Natural killer cell (primary cell): ENCODE results near the gene NECAB2. TPM values are rescaled to one million over a fixed set of nuclear protein-coding genes. Genes with fewer than 3 reads are reported as not detected.
A peak's percentile ranks its signal among the peaks of the same experiment; 100 is the strongest.

Experiments
- ATAC-seq, 3 donors: fragments of 150-1000 bp in 2 of 3; fragments of 200-7000 bp in 1 of 3; cut with Tn5 transposase; 1 replicate in 1 of 3; 2 replicates in 2 of 3; pipeline ENCODE4 v1.10.0; 2021; ENCODE audit warnings: mild to moderate bottlenecking in 2 of 3, moderate library complexity in 2 of 3
- DNase-seq, 2 donors: peaks; one replicate each; pipeline versions ENCODE4 v3.0.0 to v3.0.0-alpha.2; 2013 to 2021; ENCODE audit warnings: mixed read lengths in 1 of 2
- H3K27ac ChIP-seq: one replicate; pipeline ENCODE4 v1.5.1; 2013; ENCODE audit warnings: mild to moderate bottlenecking, low read length
- H3K27me3 ChIP-seq: one replicate; pipeline ENCODE4 v1.6.1; 2013; ENCODE audit warnings: low read length; ENCODE audit not compliant: control insufficient read depth, insufficient read depth
- H3K36me3 ChIP-seq: one replicate; pipeline ENCODE4 v1.6.1; 2013; ENCODE audit warnings: low read length; ENCODE audit not compliant: control insufficient read depth, insufficient read depth
- H3K4me1 ChIP-seq: one replicate; pipeline ENCODE4 v1.6.1; 2013; ENCODE audit warnings: low read length; ENCODE audit not compliant: control insufficient read depth, insufficient read depth
- H3K4me3 ChIP-seq: one replicate; pipeline ENCODE4 v1.5.1; 2013; ENCODE audit warnings: low read length
- H3K9me3 ChIP-seq: one replicate; pipeline ENCODE4 v1.6.1; 2013; ENCODE audit warnings: low read length; ENCODE audit not compliant: control insufficient read depth, insufficient read depth
- H3K27ac Mint-ChIP-seq, 2 donors: one replicate each; pipeline ENCODE4 v1.8.0; 2022; ENCODE audit warnings: mild to moderate bottlenecking in 2 of 2, mixed read lengths in 2 of 2, moderate library complexity in 1 of 2
- H3K27me3 Mint-ChIP-seq, 2 donors: one replicate each; pipeline ENCODE4 v1.8.0; 2022; ENCODE audit warnings: low read depth in 2 of 2, mixed read lengths in 2 of 2
- H3K36me3 Mint-ChIP-seq: one replicate; pipeline ENCODE4 v1.8.0; 2022; ENCODE audit warnings: mixed read lengths
- H3K4me1 Mint-ChIP-seq, 2 donors: one replicate each; pipeline ENCODE4 v1.8.0; 2022; ENCODE audit warnings: mixed read lengths in 2 of 2
- H3K4me3 Mint-ChIP-seq: one replicate; pipeline ENCODE4 v1.8.0; 2022; ENCODE audit warnings: mild to moderate bottlenecking, moderate library complexity, mixed read lengths
- H3K9me3 Mint-ChIP-seq, 2 donors: one replicate each; pipeline ENCODE4 v1.8.0; 2022; ENCODE audit warnings: mixed read lengths in 2 of 2
- WGBS: methylation state at CpG from one replicate; pipeline ENCODE4 v1.1.7; 2013; ENCODE audit warnings: missing lambda C conversion rate; ENCODE audit not compliant: insufficient coverage; 5-methylcytosine and 5-hydroxymethylcytosine counted together
- intact Hi-C: fragments of 100-400 bp; cut with micrococcal nuclease; formaldehyde crosslinking; loops from one replicate; pipeline ENCODE4 v1.14.2; 2022
- total RNA-seq, 4 donors: library from RNA; stranded (reverse); fragments of 120-200 nt in 1 of 4; gene quantifications; one replicate each; pipeline versions ENCODE4 v1.2.3 to v1.2.4, GENCODE V29; 2013 to 2022
- TF ChIP-seq, protein P1 (sequence below): fragments of 200-600 bp; IDR thresholded peaks from one replicate; pipeline ENCODE4 v1.8.0; 2022; ENCODE audit warnings: antibody characterized with exemption

NECAB2 gene
- total RNA-seq, 3 donors from 2014 or later (not counting 1 experiment from before 2014, with no cell fraction given), result 0.75 TPM; not detected in 2

GRCh38 chr16:83952587-83952939, 15.5 kb upstream of the NECAB2 start:
- H3K36me3 Mint-ChIP-seq, result no peaks in the 10 kb centered on the region
- no peak overlapping the region for H3K27ac ChIP-seq
- TF ChIP-seq, protein P1, sequence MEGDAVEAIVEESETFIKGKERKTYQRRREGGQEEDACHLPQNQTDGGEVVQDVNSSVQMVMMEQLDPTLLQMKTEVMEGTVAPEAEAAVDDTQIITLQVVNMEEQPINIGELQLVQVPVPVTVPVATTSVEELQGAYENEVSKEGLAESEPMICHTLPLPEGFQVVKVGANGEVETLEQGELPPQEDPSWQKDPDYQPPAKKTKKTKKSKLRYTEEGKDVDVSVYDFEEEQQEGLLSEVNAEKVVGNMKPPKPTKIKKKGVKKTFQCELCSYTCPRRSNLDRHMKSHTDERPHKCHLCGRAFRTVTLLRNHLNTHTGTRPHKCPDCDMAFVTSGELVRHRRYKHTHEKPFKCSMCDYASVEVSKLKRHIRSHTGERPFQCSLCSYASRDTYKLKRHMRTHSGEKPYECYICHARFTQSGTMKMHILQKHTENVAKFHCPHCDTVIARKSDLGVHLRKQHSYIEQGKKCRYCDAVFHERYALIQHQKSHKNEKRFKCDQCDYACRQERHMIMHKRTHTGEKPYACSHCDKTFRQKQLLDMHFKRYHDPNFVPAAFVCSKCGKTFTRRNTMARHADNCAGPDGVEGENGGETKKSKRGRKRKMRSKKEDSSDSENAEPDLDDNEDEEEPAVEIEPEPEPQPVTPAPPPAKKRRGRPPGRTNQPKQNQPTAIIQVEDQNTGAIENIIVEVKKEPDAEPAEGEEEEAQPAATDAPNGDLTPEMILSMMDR, result no peak
- no peak overlapping the region for H3K4me3 Mint-ChIP-seq
- H3K9me3 ChIP-seq, result no peaks in the 10 kb centered on the region
- DNase-seq (no peak), ATAC-seq (no peak)
- H3K4me1 ChIP-seq, result peaks cover 18% of the 10 kb centered on the region
- H3K9me3 Mint-ChIP-seq, result no peaks in the 10 kb centered on the region
- peak overlapping the region in 1 of 2 donors; percentile 38 for H3K27ac Mint-ChIP-seq
- peaks cover 7% of the 10 kb centered on the region for H3K27me3 ChIP-seq
- 46% methylated on average over 8 of the region's 8 CpGs for WGBS
- intact Hi-C loops, result no loop called here
- no peaks in the 10 kb centered on the region for H3K36me3 ChIP-seq
- H3K4me1 Mint-ChIP-seq, result peaks cover 0 to 15% of the 10 kb centered on the region in 2 donors
- no peak overlapping the region for H3K4me3 ChIP-seq
- peaks cover 0 to 12% of the 10 kb centered on the region in 2 donors for H3K27me3 Mint-ChIP-seq

DNA sequence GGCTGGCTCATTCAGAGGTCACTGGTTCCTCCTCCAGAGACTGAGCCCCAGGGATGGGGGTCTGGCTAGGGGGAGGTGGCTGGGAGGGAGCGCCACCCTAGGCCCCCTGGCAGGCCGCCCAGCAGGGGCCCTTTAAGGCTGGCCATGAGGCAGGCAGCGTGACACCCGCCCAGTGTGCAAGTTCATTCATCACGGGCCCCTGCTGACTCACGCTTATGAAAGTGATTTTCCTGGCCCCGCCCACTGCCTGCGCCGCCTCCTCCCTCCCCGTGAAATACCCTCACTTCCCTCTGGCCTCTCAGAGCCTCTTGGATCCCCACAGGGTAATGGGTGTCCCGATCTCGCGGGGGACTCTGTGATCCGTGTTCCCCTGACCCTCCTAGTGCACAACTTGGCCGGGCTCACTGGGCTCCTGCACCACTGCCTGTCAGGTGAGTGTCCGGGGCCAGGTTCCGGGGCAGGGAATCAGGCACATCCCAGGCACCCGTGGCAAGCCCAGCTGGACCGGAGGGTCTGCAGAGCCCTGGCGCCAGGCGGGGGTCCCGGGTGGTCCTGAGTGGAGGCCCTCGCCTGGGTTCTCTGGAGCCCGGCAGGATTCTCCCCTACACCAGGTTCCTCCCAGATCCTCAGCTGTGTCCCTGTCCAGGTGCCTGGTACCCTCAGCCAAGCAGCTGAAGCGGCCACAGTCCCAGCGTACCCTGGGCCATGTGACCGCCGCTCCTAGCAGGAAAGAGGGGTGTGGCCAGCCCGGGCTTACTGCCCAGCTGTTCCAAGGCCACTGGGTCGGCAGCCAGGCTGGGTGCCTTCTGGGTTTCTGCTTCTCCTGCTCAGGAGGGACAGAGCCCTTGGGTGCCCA, 14.9 kb upstream of the NECAB2 start, which contains the start of gene OSGIN1:
OSGIN1 (plus strand) TSS at position 301 of the 856 bp plus-strand sequence. CDS start 4,432 bp downstream, outside the sequence.
- Histone ChIP-seq H3K36me3 (no peaks in the 10 kb centered on the region), H3K4me3 (no peak within 1 kb of the TSS), H3K4me1 (peaks cover 18% of the 10 kb centered on the region), H3K27ac (no peak within 1 kb of the TSS), H3K27me3 (peaks cover 7% of the 10 kb centered on the region), H3K9me3 (no peaks in the 10 kb centered on the region)
- 8% methylated on average over 29 of the region's 30 CpGs for WGBS
- Mint-ChIP-seq H3K4me3 (no peak within 1 kb of the TSS), H3K27me3 (peaks cover 0 to 12% of the 10 kb centered on the region in 2 donors), H3K9me3 (no peaks in the 10 kb centered on the region), H3K27ac (peak within 1 kb of the TSS in 1 of 2 donors; percentile 38), H3K36me3 (no peaks in the 10 kb centered on the region), H3K4me1 (peaks cover 0 to 15% of the 10 kb centered on the region in 2 donors)
- DNase-seq (peak; percentile 47 to 57), ATAC-seq (peak; percentile 77 to 96 (median 84))
- TF ChIP-seq, protein P1, result no peak
- intact Hi-C loops, result no loop called here

- H3K27ac Mint-ChIP-seq, result peak overlapping the region in 1 of 2 donors; percentile 11
- Histone ChIP-seq H3K4me1 (peaks cover 18% of the 10 kb centered on the region), H3K36me3 (no peaks in the 10 kb centered on the region), H3K27ac (no peak overlapping the region), H3K4me3 (no peak overlapping the region), H3K9me3 (no peaks in the 10 kb centered on the region), H3K27me3 (peaks cover 7% of the 10 kb centered on the region)
- peaks cover 0 to 12% of the 10 kb centered on the region in 2 donors for H3K27me3 Mint-ChIP-seq
- WGBS, result 50% methylated on average over 10 of the region's 19 CpGs
- DNase-seq, result peak in 1 of 2 donors; percentile 41
- ATAC-seq, result no peak
- TF ChIP-seq, protein P1, result no peak
- peaks cover 0 to 15% of the 10 kb centered on the region in 2 donors for H3K4me1 Mint-ChIP-seq
- intact Hi-C loops, result no loop called here
- H3K9me3 Mint-ChIP-seq, result no peaks in the 10 kb centered on the region
- no peak overlapping the region for H3K4me3 Mint-ChIP-seq
- H3K36me3 Mint-ChIP-seq, result no peaks in the 10 kb centered on the region
Observed at GRCh38 chr16:83953796-83954576, 14.1 kb upstream of the NECAB2 start.
